Occipital lobe (tissue), 1 donor: ENCODE measurements around the gene CFHR3. TPM values are rescaled to one million over a fixed set of nuclear protein-coding genes. Genes with fewer than 3 reads are reported as not detected.

Experiments used
- total RNA-seq: library from RNA; depleted of rRNA; stranded (reverse); fragments of >200 nt; gene quantifications from one replicate; pipeline ENCODE4 v1.2.3, GENCODE V29; 2014

The CFHR3 gene
- total RNA-seq, 1 donor from 2014 or later, result not detected

Other genes with a start within 250 kb of the CFHR3 start
- 50.1 TPM for gene KCNT2, start 166.4 kb upstream of the CFHR3 start, total RNA-seq
- gene CFH, start 122.8 kb upstream of the CFHR3 start, total RNA-seq, result 34.3 TPM
- gene CFHR1, start 44.9 kb downstream of the CFHR3 start, total RNA-seq, result 0.94 TPM
- gene CFHR4, start 113.2 kb downstream of the CFHR3 start, total RNA-seq, result 0.31 TPM
- gene CFHR2, start 168.9 kb downstream of the CFHR3 start, total RNA-seq, result not detected
- not detected for gene CFHR5, start 202.7 kb downstream of the CFHR3 start, total RNA-seq